ENCODE data around the gene PRR11.
"Not testable (repeated sequence)": the region's sequence is repeated elsewhere in the genome, so short reads cannot be mapped to it uniquely, and the experiment has no call there.

Gene PRR11

DNA sequence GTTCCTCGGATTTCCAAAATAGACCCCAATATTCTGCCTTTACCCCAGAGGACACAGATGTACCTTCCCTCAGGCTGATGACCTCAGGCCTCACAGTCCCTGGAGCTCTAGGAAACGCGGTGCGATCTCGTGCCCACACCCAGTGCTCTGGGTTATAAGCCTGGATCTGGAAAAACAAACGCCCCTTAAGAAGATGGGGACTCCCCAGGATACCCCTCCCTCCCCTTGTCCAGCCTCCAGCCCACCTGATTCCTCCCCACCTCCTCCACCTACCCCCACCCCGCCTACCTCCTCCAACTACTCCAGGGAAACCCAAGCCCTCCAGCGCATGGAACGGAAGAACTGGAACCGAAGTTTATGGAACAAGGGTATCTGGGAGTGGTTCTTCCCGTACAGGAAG lies 19.1 kb downstream of the PRR11 start:
- Histone ChIP-seq H3K9ac (ENCODE audit: low read depth in 1 of 2, low read length in 2 of 2) (no peak overlapping the region), H3K27me3 (ENCODE audit: control insufficient read depth in 2 of 2, insufficient read depth in 2 of 2, low read length in 2 of 2) (no peaks in the 10 kb centered on the region), H3K9me3 (ENCODE audit: control insufficient read depth in 2 of 2, low read length in 2 of 2) (no peaks in the 10 kb centered on the region), H3K4me3 (ENCODE audit: low read length in 2 of 2) (no peak overlapping the region), H3K4me1 (ENCODE audit: control insufficient read depth in 2 of 2, insufficient read depth in 2 of 2, low read length in 2 of 2) (no peaks in the 10 kb centered on the region), H3K27ac (ENCODE audit: low read depth in 2 of 2, low read length in 2 of 2) (no peak overlapping the region), H3K36me3 (ENCODE audit: control insufficient read depth in 2 of 2, insufficient read depth in 2 of 2, low read length in 2 of 2) (no peaks in the 10 kb centered on the region)

- Histone ChIP-seq H3K27ac (ENCODE audit: low read depth in 2 of 2, low read length in 2 of 2) (no peak overlapping the region), H3K4me3 (ENCODE audit: low read length in 2 of 2) (no peak overlapping the region)
Measured at GRCh38 chr17:59175076-59175475, 19.5 kb downstream of the PRR11 start.

DNA sequence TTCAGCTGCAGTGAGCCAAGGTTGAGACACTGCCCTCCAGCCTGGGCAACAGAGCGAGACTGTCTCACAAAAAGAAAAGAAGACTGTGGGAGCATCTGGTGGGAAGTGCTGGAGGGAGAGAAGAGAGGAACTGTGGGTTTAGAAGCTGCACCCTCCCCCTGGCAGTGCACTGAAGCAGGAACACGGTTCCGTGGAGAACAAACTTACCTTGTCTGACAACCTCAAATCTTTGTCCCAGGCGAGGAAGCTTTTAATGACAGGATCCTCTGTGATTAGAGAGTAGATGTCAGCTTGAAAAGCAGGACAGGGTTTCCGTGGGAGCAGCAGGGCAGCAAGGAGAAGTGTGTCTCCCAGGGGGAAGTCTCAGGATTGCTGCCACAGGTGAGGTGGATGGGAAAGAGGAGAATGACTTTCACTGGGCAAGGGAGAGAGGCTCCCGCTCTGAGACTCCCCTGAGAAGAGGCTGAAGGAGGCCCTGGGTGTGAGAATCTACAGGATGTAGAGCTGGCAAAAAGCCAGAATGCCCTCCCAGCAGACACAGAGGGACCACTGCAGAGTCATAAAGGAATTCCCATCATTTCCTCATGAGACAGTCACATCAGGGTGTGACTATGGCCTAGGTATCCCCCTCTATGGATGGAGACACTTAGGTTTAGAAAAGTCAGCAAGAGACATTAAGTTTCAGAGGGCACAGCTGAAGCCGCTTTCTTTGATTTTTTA lies 22.9 kb downstream of the PRR11 start:
- Histone ChIP-seq H3K27ac (ENCODE audit: low read depth in 2 of 2, low read length in 2 of 2) (no peak overlapping the region), H3K4me3 (ENCODE audit: low read length in 2 of 2) (no peak overlapping the region), H3K9me3 (ENCODE audit: control insufficient read depth in 2 of 2, low read length in 2 of 2) (no peaks in the 10 kb centered on the region), H3K9ac (ENCODE audit: low read depth in 1 of 2, low read length in 2 of 2) (no peak overlapping the region), H3K36me3 (ENCODE audit: control insufficient read depth in 2 of 2, insufficient read depth in 2 of 2, low read length in 2 of 2) (no peaks in the 10 kb centered on the region), H3K27me3 (ENCODE audit: control insufficient read depth in 2 of 2, insufficient read depth in 2 of 2, low read length in 2 of 2) (no peaks in the 10 kb centered on the region), H3K4me1 (ENCODE audit: control insufficient read depth in 2 of 2, insufficient read depth in 2 of 2, low read length in 2 of 2) (no peaks in the 10 kb centered on the region)

More at GRCh38 chr17:59175076-59175475, 19.5 kb downstream of the PRR11 start:
- Histone ChIP-seq H3K36me3 (ENCODE audit: control insufficient read depth in 2 of 2, insufficient read depth in 2 of 2, low read length in 2 of 2) (no peaks in the 10 kb centered on the region), H3K4me1 (ENCODE audit: control insufficient read depth in 2 of 2, insufficient read depth in 2 of 2, low read length in 2 of 2) (no peaks in the 10 kb centered on the region), H3K9ac (ENCODE audit: low read depth in 1 of 2, low read length in 2 of 2) (no peak overlapping the region), H3K27me3 (ENCODE audit: control insufficient read depth in 2 of 2, insufficient read depth in 2 of 2, low read length in 2 of 2) (no peaks in the 10 kb centered on the region), H3K9me3 (ENCODE audit: control insufficient read depth in 2 of 2, low read length in 2 of 2) (no peaks in the 10 kb centered on the region)

DNA sequence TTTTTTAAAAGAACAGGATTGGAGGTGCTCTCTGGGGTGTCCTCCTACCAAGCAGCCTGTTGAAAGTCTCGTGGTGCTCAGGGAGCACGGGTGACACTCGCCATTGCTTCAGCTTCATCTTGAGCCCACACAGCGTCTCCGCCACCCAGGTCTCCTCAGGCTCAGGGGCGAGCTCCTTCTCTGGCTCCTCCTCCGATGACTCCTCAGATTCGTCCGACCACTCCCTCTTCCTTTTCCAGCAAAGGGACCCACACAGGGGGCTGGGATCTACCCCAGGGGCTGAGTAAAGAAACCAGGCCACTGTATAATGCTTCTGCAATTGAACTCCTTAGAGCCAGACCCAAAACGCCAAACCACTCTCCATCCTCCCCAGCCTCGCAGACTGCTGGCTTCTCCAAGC lies 24.1 kb downstream of the PRR11 start:
- not testable (repeated sequence) for H3K9ac ChIP-seq (ENCODE audit: low read depth in 1 of 2, low read length in 2 of 2); H3K36me3 ChIP-seq (ENCODE audit: control insufficient read depth in 2 of 2, insufficient read depth in 2 of 2, low read length in 2 of 2); H3K27ac ChIP-seq (ENCODE audit: low read depth in 2 of 2, low read length in 2 of 2); H3K4me1 ChIP-seq (ENCODE audit: control insufficient read depth in 2 of 2, insufficient read depth in 2 of 2, low read length in 2 of 2); H3K4me3 ChIP-seq (ENCODE audit: low read length in 2 of 2); H3K27me3 ChIP-seq (ENCODE audit: control insufficient read depth in 2 of 2, insufficient read depth in 2 of 2, low read length in 2 of 2); H3K9me3 ChIP-seq (ENCODE audit: control insufficient read depth in 2 of 2, low read length in 2 of 2)

GRCh38 chr17:59180626-59181025 lies 25.1 kb downstream of the PRR11 start:
- no peaks in the 10 kb centered on the region for H3K9me3 ChIP-seq (ENCODE audit: control insufficient read depth in 2 of 2, low read length in 2 of 2)
- no peaks in the 10 kb centered on the region for H3K4me1 ChIP-seq (ENCODE audit: control insufficient read depth in 2 of 2, insufficient read depth in 2 of 2, low read length in 2 of 2)
- H3K9ac ChIP-seq (ENCODE audit: low read depth in 1 of 2, low read length in 2 of 2), result no peak overlapping the region

DNA sequence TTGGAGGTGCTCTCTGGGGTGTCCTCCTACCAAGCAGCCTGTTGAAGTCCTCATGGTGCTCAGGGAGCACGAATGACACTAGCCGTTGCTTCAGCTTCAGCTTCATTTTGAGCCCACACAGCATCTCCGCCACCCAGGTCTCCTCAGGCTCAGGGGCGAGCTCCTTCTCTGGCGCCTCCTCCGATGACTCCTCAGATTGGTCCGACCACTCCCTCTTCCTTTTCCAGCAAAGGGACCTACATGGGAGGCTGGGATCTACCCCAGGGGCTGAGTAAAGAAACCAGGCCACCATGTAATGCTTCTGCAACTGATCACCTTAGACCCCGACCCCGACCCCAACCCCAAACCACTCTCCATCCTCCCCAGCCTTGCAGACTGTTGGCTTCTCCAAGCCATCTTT lies 25.9 kb downstream of the PRR11 start:
- Histone ChIP-seq H3K27me3 (ENCODE audit: control insufficient read depth in 2 of 2, insufficient read depth in 2 of 2, low read length in 2 of 2) (no peaks in the 10 kb centered on the region), H3K4me1 (ENCODE audit: control insufficient read depth in 2 of 2, insufficient read depth in 2 of 2, low read length in 2 of 2) (no peaks in the 10 kb centered on the region), H3K36me3 (ENCODE audit: control insufficient read depth in 2 of 2, insufficient read depth in 2 of 2, low read length in 2 of 2) (no peaks in the 10 kb centered on the region), H3K9me3 (ENCODE audit: control insufficient read depth in 2 of 2, low read length in 2 of 2) (no peaks in the 10 kb centered on the region), H3K27ac (ENCODE audit: low read depth in 2 of 2, low read length in 2 of 2) (no peak overlapping the region), H3K9ac (ENCODE audit: low read depth in 1 of 2, low read length in 2 of 2) (no peak overlapping the region), H3K4me3 (ENCODE audit: low read length in 2 of 2) (no peak overlapping the region)

More at GRCh38 chr17:59180626-59181025, 25.1 kb downstream of the PRR11 start:
- H3K36me3 ChIP-seq (ENCODE audit: control insufficient read depth in 2 of 2, insufficient read depth in 2 of 2, low read length in 2 of 2), result no peaks in the 10 kb centered on the region
- H3K27me3 ChIP-seq (ENCODE audit: control insufficient read depth in 2 of 2, insufficient read depth in 2 of 2, low read length in 2 of 2), result no peaks in the 10 kb centered on the region
- H3K4me3 ChIP-seq (ENCODE audit: low read length in 2 of 2), result no peak overlapping the region
- no peak overlapping the region for H3K27ac ChIP-seq (ENCODE audit: low read depth in 2 of 2, low read length in 2 of 2)

DNA sequence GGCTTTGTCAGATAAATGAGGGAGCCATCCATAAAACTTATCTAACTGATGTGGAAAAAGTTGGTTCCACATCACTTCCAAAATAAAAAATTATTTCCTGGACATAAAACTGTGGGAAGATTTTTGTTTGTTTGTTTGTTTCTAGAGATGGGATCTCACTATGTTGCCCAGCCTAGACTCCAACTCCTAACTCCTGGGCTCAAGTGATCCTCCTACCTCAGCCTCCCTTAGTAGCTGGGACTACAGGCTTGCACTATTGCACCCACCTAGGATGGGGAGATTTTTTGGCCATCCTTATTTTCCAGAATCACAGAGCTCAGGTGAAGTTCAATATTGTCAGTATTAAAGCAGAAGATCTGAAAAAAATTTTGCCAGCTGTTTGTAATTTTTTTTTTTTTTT lies 30.5 kb downstream of the PRR11 start:
- H3K4me3 ChIP-seq (ENCODE audit: low read length in 2 of 2), result no peak overlapping the region
- H3K4me1 ChIP-seq (ENCODE audit: control insufficient read depth in 2 of 2, insufficient read depth in 2 of 2, low read length in 2 of 2), result no peaks in the 10 kb centered on the region
- no peaks in the 10 kb centered on the region for H3K36me3 ChIP-seq (ENCODE audit: control insufficient read depth in 2 of 2, insufficient read depth in 2 of 2, low read length in 2 of 2)
- no peak overlapping the region for H3K9ac ChIP-seq (ENCODE audit: low read depth in 1 of 2, low read length in 2 of 2)
- no peaks in the 10 kb centered on the region for H3K9me3 ChIP-seq (ENCODE audit: control insufficient read depth in 2 of 2, low read length in 2 of 2)
- H3K27me3 ChIP-seq (ENCODE audit: control insufficient read depth in 2 of 2, insufficient read depth in 2 of 2, low read length in 2 of 2), result no peaks in the 10 kb centered on the region
- no peak overlapping the region for H3K27ac ChIP-seq (ENCODE audit: low read depth in 2 of 2, low read length in 2 of 2)

GRCh38 chr17:59186850-59187249 lies 31.3 kb downstream of the PRR11 start:
- Histone ChIP-seq H3K36me3 (ENCODE audit: control insufficient read depth in 2 of 2, insufficient read depth in 2 of 2, low read length in 2 of 2) (no peaks in the 10 kb centered on the region), H3K4me1 (ENCODE audit: control insufficient read depth in 2 of 2, insufficient read depth in 2 of 2, low read length in 2 of 2) (no peaks in the 10 kb centered on the region)

GRCh38 chr17:59190806-59191205 lies 35.3 kb downstream of the PRR11 start:
- Histone ChIP-seq H3K4me1 (ENCODE audit: control insufficient read depth in 2 of 2, insufficient read depth in 2 of 2, low read length in 2 of 2) (no peaks in the 10 kb centered on the region), H3K27ac (ENCODE audit: low read depth in 2 of 2, low read length in 2 of 2) (no peak overlapping the region), H3K4me3 (ENCODE audit: low read length in 2 of 2) (no peak overlapping the region), H3K9me3 (ENCODE audit: control insufficient read depth in 2 of 2, low read length in 2 of 2) (no peaks in the 10 kb centered on the region), H3K9ac (ENCODE audit: low read depth in 1 of 2, low read length in 2 of 2) (no peak overlapping the region), H3K27me3 (ENCODE audit: control insufficient read depth in 2 of 2, insufficient read depth in 2 of 2, low read length in 2 of 2) (no peaks in the 10 kb centered on the region), H3K36me3 (ENCODE audit: control insufficient read depth in 2 of 2, insufficient read depth in 2 of 2, low read length in 2 of 2) (no peaks in the 10 kb centered on the region)

More at GRCh38 chr17:59186850-59187249, 31.3 kb downstream of the PRR11 start:
- Histone ChIP-seq H3K9ac (ENCODE audit: low read depth in 1 of 2, low read length in 2 of 2) (no peak overlapping the region), H3K27ac (ENCODE audit: low read depth in 2 of 2, low read length in 2 of 2) (no peak overlapping the region), H3K27me3 (ENCODE audit: control insufficient read depth in 2 of 2, insufficient read depth in 2 of 2, low read length in 2 of 2) (no peaks in the 10 kb centered on the region), H3K9me3 (ENCODE audit: control insufficient read depth in 2 of 2, low read length in 2 of 2) (no peaks in the 10 kb centered on the region), H3K4me3 (ENCODE audit: low read length in 2 of 2) (no peak overlapping the region)

DNA sequence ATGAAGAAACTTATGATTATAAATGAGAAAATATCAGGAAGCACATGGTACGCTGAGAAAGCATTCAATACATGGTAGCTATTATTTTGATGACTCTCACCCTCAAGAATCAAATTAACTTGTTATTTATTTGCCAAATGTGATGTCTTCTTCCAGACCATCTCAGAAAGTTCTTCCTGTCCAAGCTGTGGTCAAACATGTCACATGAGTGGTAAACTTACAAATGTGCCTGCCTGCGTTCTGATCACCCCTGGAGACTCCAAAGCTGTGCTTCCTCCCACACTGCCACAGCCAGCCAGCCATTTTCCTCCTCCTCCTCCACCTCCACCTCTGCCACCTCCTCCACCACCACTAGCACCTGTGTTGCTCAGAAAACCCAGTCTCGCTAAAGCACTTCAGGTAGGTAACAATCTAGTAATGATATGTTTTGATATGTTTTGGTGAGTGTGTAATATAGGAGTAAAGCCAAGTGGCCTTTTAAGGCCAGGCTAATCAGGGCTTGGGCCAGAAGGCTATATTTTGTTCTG lies 37.9 kb downstream of the PRR11 start:
- Histone ChIP-seq H3K27me3 (ENCODE audit: control insufficient read depth in 2 of 2, insufficient read depth in 2 of 2, low read length in 2 of 2) (no peaks in the 10 kb centered on the region), H3K27ac (ENCODE audit: low read depth in 2 of 2, low read length in 2 of 2) (no peak overlapping the region), H3K4me1 (ENCODE audit: control insufficient read depth in 2 of 2, insufficient read depth in 2 of 2, low read length in 2 of 2) (no peaks in the 10 kb centered on the region), H3K9me3 (ENCODE audit: control insufficient read depth in 2 of 2, low read length in 2 of 2) (no peaks in the 10 kb centered on the region), H3K4me3 (ENCODE audit: low read length in 2 of 2) (no peak overlapping the region), H3K9ac (ENCODE audit: low read depth in 1 of 2, low read length in 2 of 2) (no peak overlapping the region), H3K36me3 (ENCODE audit: control insufficient read depth in 2 of 2, insufficient read depth in 2 of 2, low read length in 2 of 2) (no peaks in the 10 kb centered on the region)
